NB4 (cell line): ENCODE measurements around the gene CPNE1.

ENCODE experiments used
- DNase-seq: peaks from one replicate; pipeline ENCODE4 v3.0.0; 2010; ENCODE audit warnings: low read depth
- H3K4me3 ChIP-seq: one replicate; pipeline ENCODE4 v1.5.1; 2011; ENCODE audit warnings: mild to moderate bottlenecking, low read depth, low read length, moderate library complexity
- CTCF ChIP-seq: IDR thresholded peaks from one replicate; pipeline ENCODE4 v1.5.1; 2012; ENCODE audit warnings: low read depth, low read length
- MAX ChIP-seq: IDR thresholded peaks from 2 replicates; pipeline ENCODE4 v1.6.1; 2011; ENCODE audit warnings: low read depth, low read length
- MYC ChIP-seq: IDR thresholded peaks from 2 replicates; pipeline ENCODE4 v1.6.1; 2011; ENCODE audit warnings: low read depth, low read length
- POLR2A ChIP-seq: IDR thresholded peaks from 2 replicates; pipeline ENCODE4 v1.6.1; 2011; ENCODE audit warnings: mild to moderate bottlenecking; ENCODE audit not compliant: insufficient read length; ENCODE audit errors: extremely low read depth

The CPNE1 gene

DNA sequence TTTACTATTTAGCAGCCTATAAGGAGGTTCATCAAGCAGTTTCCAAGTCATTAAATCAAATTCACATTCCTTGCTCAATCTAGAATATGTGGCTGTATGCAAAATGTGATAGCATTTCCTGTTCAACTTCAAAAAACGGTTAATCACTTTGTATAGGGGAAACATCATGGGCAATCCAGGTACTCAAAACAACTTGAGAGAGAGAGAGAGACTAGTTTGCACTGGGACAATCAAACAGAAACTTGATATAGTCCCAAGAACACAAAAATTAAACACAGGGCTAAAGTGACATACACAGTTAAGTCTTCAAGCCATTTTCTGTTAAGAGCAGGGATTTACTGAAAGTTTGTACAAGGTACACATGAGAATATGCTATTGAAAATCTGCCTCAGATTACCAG lies 7.4 kb downstream of the CPNE1 start:
- no peak for TF ChIP-seq POLR2A
- TF ChIP-seq CTCF, result no peak
- TF ChIP-seq MAX, result no peak
- TF ChIP-seq MYC, result no peak
- H3K4me3 ChIP-seq, result peak overlapping the region; percentile 13
- no peak for DNase-seq

DNA sequence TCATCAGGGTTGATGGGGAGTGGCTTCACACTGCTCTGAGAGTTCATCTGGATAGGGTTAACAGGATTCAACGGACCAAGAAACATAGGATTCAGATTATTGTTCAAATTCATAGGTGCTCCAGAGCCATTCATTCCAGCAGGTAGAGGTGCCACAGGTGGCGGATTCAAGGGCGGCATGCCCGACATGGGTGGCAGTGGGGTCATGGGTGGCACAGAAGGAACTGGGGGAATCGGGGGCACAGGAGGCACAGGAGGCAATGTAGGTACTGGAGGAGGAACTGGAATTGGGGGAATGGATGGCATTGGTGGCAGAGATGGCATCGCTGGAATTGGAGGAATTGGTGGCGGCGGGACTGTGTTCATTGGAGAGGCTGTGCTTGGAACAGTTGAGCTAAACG lies 10.3 kb downstream of the CPNE1 start:
- TF ChIP-seq CTCF, result no peak
- TF ChIP-seq MAX, result no peak
- no peak for TF ChIP-seq MYC
- TF ChIP-seq POLR2A, result no peak
- no peak for DNase-seq
- no peak overlapping the region for H3K4me3 ChIP-seq

- TF ChIP-seq POLR2A (no peak), MYC (no peak)
- DNase-seq, result no peak
- no peak overlapping the region for H3K4me3 ChIP-seq
Measured at GRCh38 chr20:35653893-35654292, 10.8 kb downstream of the CPNE1 start.

- H3K4me3 ChIP-seq, result no peak overlapping the region
- TF ChIP-seq MAX (no peak), POLR2A (no peak), MYC (no peak), CTCF (no peak)
- no peak for DNase-seq
Measured at GRCh38 chr20:35653430-35653734, 11.3 kb downstream of the CPNE1 start.

- no peak overlapping the region for H3K4me3 ChIP-seq
- DNase-seq, result no peak
- TF ChIP-seq CTCF (no peak), MAX (no peak), POLR2A (no peak), MYC (no peak)
Measured at GRCh38 chr20:35652641-35653429, 11.9 kb downstream of the CPNE1 start.

- no peak for DNase-seq
- H3K4me3 ChIP-seq, result no peak overlapping the region
- TF ChIP-seq MAX (no peak), CTCF (no peak), POLR2A (no peak), MYC (no peak)
Measured at GRCh38 chr20:35651958-35652357, 12.7 kb downstream of the CPNE1 start.
